Lower lobe of right lung (tissue), 2 donors: ENCODE measurements around the gene BMP7. TPM values are rescaled to one million over a fixed set of nuclear protein-coding genes. Genes with fewer than 3 reads are reported as not detected.
"Not testable (repeated sequence)": the region's sequence is repeated elsewhere in the genome, so short reads cannot be mapped to it uniquely, and the experiment has no call there.

Source experiments
- ATAC-seq, 2 donors: fragments of 200-7000 bp; cut with Tn5 transposase; one replicate each; pipeline ENCODE4 v1.9.1; 2020 to 2022; ENCODE audit warnings: mild to moderate bottlenecking in 2 of 2, moderate library complexity in 2 of 2
- DNase-seq: peaks from one replicate; pipeline ENCODE4 v3.0.0-alpha.2; 2020
- H3K27ac ChIP-seq: fragments of 200-600 bp; one replicate; pipeline ENCODE4 v1.8.0; 2022
- H3K27me3 ChIP-seq: fragments of 200-600 bp; one replicate; pipeline ENCODE4 v1.8.0; 2022; ENCODE audit warnings: low read depth
- H3K36me3 ChIP-seq: fragments of 200-600 bp; one replicate; pipeline ENCODE4 v1.8.0; 2022; ENCODE audit warnings: mild to moderate bottlenecking
- H3K4me1 ChIP-seq: fragments of 200-600 bp; one replicate; pipeline ENCODE4 v1.8.0; 2022
- H3K4me3 ChIP-seq: fragments of 200-600 bp; one replicate; pipeline ENCODE4 v1.8.0; 2022; ENCODE audit warnings: mild to moderate bottlenecking
- H3K9me3 ChIP-seq: fragments of 200-600 bp; one replicate; pipeline ENCODE4 v1.8.0; 2022
- CTCF ChIP-seq: fragments of 200-600 bp; IDR thresholded peaks from one replicate; pipeline ENCODE4 v1.8.0; 2022; ENCODE audit warnings: antibody characterized with exemption, mild to moderate bottlenecking
- intact Hi-C: fragments of 100-400 bp; cut with DNase I; formaldehyde crosslinking; loops from one replicate; pipeline ENCODE4 v1.11.0; 2022
- total RNA-seq: library from RNA; stranded (reverse); fragmentation: NEBNext Ultra II Directional; extraction: Animal tissue kit (Norgen Biotek cat#: 25700); gene quantifications from one replicate; pipeline ENCODE4 v1.2.1, GENCODE V29; 2021
- donor health status: DM: no; HTN: yes; CAD: no; lungs with severe emphysema.

Gene BMP7
- total RNA-seq, 1 donor from 2014 or later: 0.74 TPM

- Histone ChIP-seq H3K36me3 (no peaks in the 10 kb centered on the region), H3K4me3 (no peak overlapping the region), H3K27me3 (peaks cover 60% of the 10 kb centered on the region), H3K27ac (no peak overlapping the region), H3K9me3 (no peaks in the 10 kb centered on the region), H3K4me1 (peaks cover 5% of the 10 kb centered on the region)
- ATAC-seq (no peak), DNase-seq (no peak)
- TF ChIP-seq CTCF: no peak
- intact Hi-C loops: no loop called here
Observed at GRCh38 chr20:57287007-57287880, 20.8 kb upstream of the BMP7 start.

DNA sequence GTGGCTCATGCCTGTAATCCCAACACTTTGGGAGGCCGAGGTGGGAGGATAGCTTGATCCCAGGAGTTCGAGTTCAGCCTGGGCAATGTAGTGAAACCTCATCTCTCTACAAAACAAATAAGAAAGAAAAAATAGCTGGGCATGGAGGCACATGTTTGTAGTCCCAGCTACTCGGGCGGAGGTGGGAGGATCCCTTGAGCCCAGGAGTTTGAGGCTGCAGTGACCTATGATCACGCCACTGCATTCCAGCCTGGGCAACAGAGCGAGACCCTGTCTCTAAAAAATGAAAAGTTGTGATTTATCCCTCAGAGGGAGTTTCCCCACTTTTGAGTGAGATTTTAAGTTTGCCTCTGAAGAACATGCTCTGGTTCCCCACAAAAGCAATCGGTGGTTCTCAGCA is 17.4 kb upstream of the BMP7 start:
- H3K27me3 ChIP-seq: peaks cover 37% of the 10 kb centered on the region
- ATAC-seq: no peak
- TF ChIP-seq CTCF: no peak

DNA sequence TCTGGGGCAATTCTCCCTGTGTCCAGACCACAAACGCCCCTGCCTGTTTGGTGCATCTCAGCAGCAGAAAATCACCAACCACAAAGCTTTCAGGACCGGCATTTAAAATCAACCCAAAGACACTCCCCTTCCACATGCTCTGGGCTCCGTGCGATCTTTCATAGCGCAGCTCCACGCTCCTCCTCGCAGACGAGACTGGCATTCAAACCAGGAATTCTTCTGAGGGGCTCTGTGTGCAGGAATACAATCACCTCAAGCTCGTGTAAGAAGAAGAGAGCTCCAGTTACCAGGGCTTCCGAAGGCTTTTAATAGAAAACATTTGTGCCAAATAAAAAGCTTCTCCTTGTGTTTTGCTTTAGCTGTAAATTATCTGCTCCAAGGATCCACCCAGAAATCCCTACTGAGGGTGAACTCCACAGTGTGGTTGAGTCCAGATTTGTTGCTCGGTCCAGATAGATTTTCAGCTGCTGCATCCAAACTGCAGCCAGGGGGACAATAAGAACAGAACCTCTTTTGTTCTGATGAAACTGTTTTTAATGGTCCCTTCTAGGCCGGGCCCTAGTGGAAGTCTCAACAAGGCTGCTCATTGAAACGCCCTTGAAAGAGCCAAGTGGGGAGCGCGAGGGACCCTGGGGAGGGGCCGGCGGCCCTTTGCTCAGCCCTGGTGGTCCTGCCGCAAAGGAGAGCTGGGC is 16.4 kb upstream of the BMP7 start:
- Histone ChIP-seq H3K9me3 (no peaks in the 10 kb centered on the region), H3K27me3 (peaks cover 27% of the 10 kb centered on the region), H3K4me1 (peaks cover 4% of the 10 kb centered on the region), H3K36me3 (no peaks in the 10 kb centered on the region), H3K27ac (no peak overlapping the region), H3K4me3 (no peak overlapping the region)
- TF ChIP-seq CTCF: no peak
- no peak for ATAC-seq
- intact Hi-C loops: no loop called here
- no peak for DNase-seq

More for the DNA sequence above, 17.4 kb upstream of the BMP7 start:
- no peak overlapping the region for H3K27ac ChIP-seq
- H3K4me1 ChIP-seq: peaks cover 5% of the 10 kb centered on the region
- no peaks in the 10 kb centered on the region for H3K36me3 ChIP-seq
- H3K9me3 ChIP-seq: no peaks in the 10 kb centered on the region
- DNase-seq: no peak
- H3K4me3 ChIP-seq: no peak overlapping the region
- intact Hi-C loops: no loop called here

DNA sequence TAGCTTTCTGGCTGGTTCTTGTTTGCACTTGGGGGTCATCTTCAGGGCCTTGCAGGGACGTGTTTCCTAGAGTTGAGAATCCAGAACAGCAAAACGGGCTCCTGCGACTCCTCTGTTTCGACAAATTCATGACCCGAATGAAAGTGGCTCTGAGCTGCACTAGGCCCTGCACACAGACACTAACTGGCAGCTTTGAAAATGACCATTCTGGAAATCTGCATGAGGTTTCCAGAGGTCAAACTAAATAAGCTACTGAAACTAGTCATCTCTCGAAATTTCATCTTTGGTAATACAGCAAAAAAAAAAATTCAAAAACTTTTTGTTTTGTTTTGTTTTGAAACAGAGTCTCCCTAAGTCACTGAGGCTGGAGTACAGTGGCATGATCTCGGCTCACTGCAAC is 15.5 kb upstream of the BMP7 start:
- no peak overlapping the region for H3K27ac ChIP-seq
- intact Hi-C loops: no loop called here
- no peaks in the 10 kb centered on the region for H3K9me3 ChIP-seq
- H3K36me3 ChIP-seq: no peaks in the 10 kb centered on the region
- no peaks in the 10 kb centered on the region for H3K4me1 ChIP-seq
- DNase-seq (no peak), ATAC-seq (no peak)
- peaks cover 23% of the 10 kb centered on the region for H3K27me3 ChIP-seq
- no peak overlapping the region for H3K4me3 ChIP-seq
- TF ChIP-seq CTCF: no peak

GRCh38 chr20:57280221-57280620 is 13.8 kb upstream of the BMP7 start:
- H3K27ac ChIP-seq: no peak overlapping the region
- DNase-seq: no peak
- ATAC-seq: no peak
- intact Hi-C loops: no loop called here
- H3K4me1 ChIP-seq: no peaks in the 10 kb centered on the region
- TF ChIP-seq CTCF: no peak
- no peaks in the 10 kb centered on the region for H3K36me3 ChIP-seq
- no peak overlapping the region for H3K4me3 ChIP-seq
- peaks cover 21% of the 10 kb centered on the region for H3K27me3 ChIP-seq
- no peaks in the 10 kb centered on the region for H3K9me3 ChIP-seq

- H3K9me3 ChIP-seq, H3K36me3 ChIP-seq, DNase-seq, H3K4me1 ChIP-seq, H3K4me3 ChIP-seq, intact Hi-C loops, ATAC-seq, H3K27ac ChIP-seq: not testable (repeated sequence)
- H3K27me3 ChIP-seq: peaks cover 17% of the 10 kb centered on the region
Observed at GRCh38 chr20:57279548-57279947, 13.1 kb upstream of the BMP7 start.
